HEK293 (cell line): Measurements from ENCODE around the gene ZNF488.

Source experiments
- CTCF ChIA-PET: fragments of 350-600 bp; formaldehyde crosslinking; extraction: SDS; loops from one replicate; lab custom pipeline; 2021; ENCODE audit warnings: antibody characterized with exemption; lab: Yijun Ruan, JAX
- POLR2A ChIA-PET: fragments of 300-600 bp; formaldehyde crosslinking; extraction: SDS; loops from one replicate; lab custom pipeline; 2020; ENCODE audit warnings: antibody characterized with exemption, inconsistent platforms; lab: Yijun Ruan, JAX
- H3K27ac ChIP-seq: fragments of 200-500 bp; sonication (Bioruptor generic); 2 replicates; pipeline ENCODE4 v1.5.1; 2014; ENCODE audit warnings: low read depth, low read length, control low read depth, inconsistent platforms; ENCODE audit errors: extremely low read depth
- H3K36me3 ChIP-seq, 2 experiments: fragments of 200-500 bp in 1 of 2; sonication (Bioruptor generic) in 1 of 2; 1 replicate in 1 of 2; 2 replicates in 1 of 2; pipeline ENCODE4 v1.5.1; 2014 to 2017; ENCODE audit warnings: inconsistent platforms in 2 of 2, low read length in 2 of 2; ENCODE audit not compliant: control insufficient read depth in 2 of 2, insufficient read depth in 1 of 2
- H3K4me1 ChIP-seq: fragments of 200-500 bp; sonication (Bioruptor generic); 2 replicates; pipeline ENCODE4 v1.5.1; 2014; ENCODE audit warnings: mild to moderate bottlenecking, low read length, inconsistent platforms; ENCODE audit not compliant: control insufficient read depth, insufficient read depth
- H3K4me3 ChIP-seq: 2 replicates; pipeline ENCODE4 v1.5.1; 2011; ENCODE audit warnings: low read depth, mild to moderate bottlenecking, control low read depth, low read length, moderate library complexity
- H3K9me3 ChIP-seq: fragments of 200-500 bp; sonication (Bioruptor generic); 2 replicates; pipeline ENCODE4 v1.5.1; 2014; ENCODE audit warnings: low read depth, low read length, inconsistent platforms; ENCODE audit not compliant: control insufficient read depth, insufficient read depth
- CTCF ChIP-seq: fragments of 450-650 bp; formaldehyde crosslinking; IDR thresholded peaks from 2 replicates; pipeline ENCODE4 v1.5.1; 2016; ENCODE audit warnings: missing biosample characterization, missing genetic modification characterization
- GLIS1 ChIP-seq: fragments of 450-650 bp; formaldehyde crosslinking; IDR thresholded peaks from 2 replicates; pipeline ENCODE4 v1.5.1; 2016; ENCODE audit warnings: missing biosample characterization, missing genetic modification characterization
- KLF7 ChIP-seq: fragments of 450-650 bp; formaldehyde crosslinking; IDR thresholded peaks from 2 replicates; pipeline ENCODE4 v1.5.1; 2016; ENCODE audit warnings: missing biosample characterization, missing genetic modification characterization, borderline replicate concordance
- OVOL3 ChIP-seq: fragments of 450-650 bp; formaldehyde crosslinking; IDR thresholded peaks from 2 replicates; pipeline ENCODE4 v1.5.1; 2016; ENCODE audit warnings: missing biosample characterization, missing genetic modification characterization
- RBAK ChIP-seq: fragments of 450-650 bp; formaldehyde crosslinking; IDR thresholded peaks from 2 replicates; pipeline ENCODE4 v1.5.1; 2016; ENCODE audit warnings: missing biosample characterization, missing genetic modification characterization
- SCRT2 ChIP-seq: fragments of 450-650 bp; formaldehyde crosslinking; IDR thresholded peaks from 2 replicates; pipeline ENCODE4 v1.5.1; 2016; ENCODE audit warnings: missing biosample characterization, missing genetic modification characterization
- SP2 ChIP-seq: fragments of 450-650 bp; formaldehyde crosslinking; IDR thresholded peaks from 2 replicates; pipeline ENCODE4 v1.5.1; 2016; ENCODE audit warnings: missing biosample characterization, missing genetic modification characterization
- ZNF16 ChIP-seq: fragments of 450-650 bp; formaldehyde crosslinking; IDR thresholded peaks from 2 replicates; pipeline ENCODE4 v1.5.1; 2016; ENCODE audit warnings: low read depth, missing biosample characterization, missing genetic modification characterization
- ZNF26 ChIP-seq: fragments of 450-650 bp; formaldehyde crosslinking; IDR thresholded peaks from 2 replicates; pipeline ENCODE4 v1.5.1; 2016; ENCODE audit warnings: missing biosample characterization, missing genetic modification characterization
- ZNF426 ChIP-seq: fragments of 450-650 bp; formaldehyde crosslinking; IDR thresholded peaks from 2 replicates; pipeline ENCODE4 v1.5.1; 2017; ENCODE audit warnings: missing biosample characterization, missing genetic modification characterization, mild to moderate bottlenecking, inconsistent platforms, moderate library complexity
- ZNF48 ChIP-seq: fragments of 450-650 bp; formaldehyde crosslinking; IDR thresholded peaks from 2 replicates; pipeline ENCODE4 v1.5.1; 2016; ENCODE audit warnings: missing biosample characterization, missing genetic modification characterization
- ZNF488 ChIP-seq: fragments of 450-650 bp; formaldehyde crosslinking; IDR thresholded peaks from 2 replicates; pipeline ENCODE4 v1.5.1; 2016; ENCODE audit warnings: missing biosample characterization, missing genetic modification characterization
- ZNF549 ChIP-seq: fragments of 450-650 bp; IDR thresholded peaks from 2 replicates; pipeline ENCODE4 v1.5.1; 2018; ENCODE audit warnings: missing biosample characterization, missing genetic modification characterization, mild to moderate bottlenecking, inconsistent platforms, moderate library complexity
- ZNF561 ChIP-seq: fragments of 450-650 bp; IDR thresholded peaks from 2 replicates; pipeline ENCODE4 v1.5.1; 2018; ENCODE audit warnings: missing biosample characterization, missing genetic modification characterization, borderline replicate concordance
- ZNF747 ChIP-seq: fragments of 450-650 bp; formaldehyde crosslinking; IDR thresholded peaks from 2 replicates; pipeline ENCODE4 v1.5.1; 2016; ENCODE audit warnings: missing biosample characterization, missing genetic modification characterization
- ZNF76 ChIP-seq: fragments of 450-650 bp; formaldehyde crosslinking; IDR thresholded peaks from 2 replicates; pipeline ENCODE4; 2016; ENCODE audit warnings: low read depth, missing biosample characterization, missing genetic modification characterization, borderline replicate concordance
- ZNF792 ChIP-seq: fragments of 450-650 bp; formaldehyde crosslinking; IDR thresholded peaks from 2 replicates; pipeline ENCODE4 v1.5.1; 2016; ENCODE audit warnings: missing biosample characterization, missing genetic modification characterization
- ZNF843 ChIP-seq: fragments of 450-650 bp; formaldehyde crosslinking; IDR thresholded peaks from 2 replicates; pipeline ENCODE4 v1.5.1; 2016; ENCODE audit warnings: missing biosample characterization, missing genetic modification characterization
- TF ChIP-seq, protein P1 (sequence below): fragments of 450-650 bp; formaldehyde crosslinking; IDR thresholded peaks from 2 replicates; pipeline ENCODE4 v1.5.1; 2017; ENCODE audit warnings: missing biosample characterization, missing genetic modification characterization
- TF ChIP-seq, protein P2 (sequence below): fragments of 450-650 bp; formaldehyde crosslinking; IDR thresholded peaks from 2 replicates; pipeline ENCODE4 v1.5.1; 2017; ENCODE audit warnings: missing biosample characterization, mild to moderate bottlenecking, missing genetic modification characterization, moderate library complexity

The ZNF488 gene

DNA sequence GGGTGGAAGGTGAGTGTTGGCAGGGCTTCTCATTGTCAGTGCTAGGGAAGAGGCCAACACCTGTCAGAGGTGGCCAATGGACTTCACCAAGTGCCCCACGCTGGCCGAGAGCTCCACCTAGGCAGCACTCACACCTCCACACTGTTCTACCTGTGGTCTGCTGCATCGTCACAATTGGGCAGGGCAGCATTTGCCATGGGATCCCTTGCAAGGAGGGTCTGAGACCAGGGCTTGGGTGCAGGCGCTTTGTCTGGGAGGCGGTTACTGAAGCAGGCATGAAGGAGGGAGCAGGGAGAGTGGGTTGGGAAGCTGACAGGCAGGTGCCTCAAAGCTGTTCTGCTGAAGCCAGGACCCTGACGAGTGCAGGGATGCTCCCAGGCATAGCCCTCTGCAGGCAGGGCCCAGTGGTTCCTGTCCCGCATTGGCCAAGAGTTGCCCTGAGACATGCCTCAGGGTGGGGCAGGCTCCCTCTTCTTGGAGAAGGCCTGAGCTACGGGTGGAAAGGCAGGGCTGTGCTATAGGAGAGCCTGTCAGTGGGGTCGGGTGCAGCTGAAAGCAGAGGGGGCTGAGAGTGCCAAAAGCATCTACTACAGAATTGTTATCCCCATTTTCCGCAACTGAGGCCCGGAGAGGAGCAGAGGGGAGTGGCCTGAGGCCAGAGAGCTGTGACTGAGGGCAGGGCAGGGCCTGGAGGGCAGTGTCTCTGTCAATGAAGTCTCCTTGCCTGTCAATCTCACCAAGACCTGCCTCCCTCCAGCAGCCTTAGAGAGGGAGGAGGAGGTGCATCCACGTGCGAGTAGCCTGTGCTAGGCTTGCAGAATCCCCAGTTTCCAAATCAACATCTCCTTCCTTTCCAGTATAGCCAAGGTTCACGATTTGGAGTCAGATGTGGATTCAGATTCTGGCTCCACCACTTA is 31.9 kb downstream of the ZNF488 start:
- ChIA-PET POLR2A (no interaction called here), CTCF (interaction anchor here (0.7 to 2.0 kb wide), 3 partner anchors 10 to 1123 kb away, joined by 3 to 5 read pairs (median 4); no protein-coding TSS in a partner anchor)
- H3K9me3 ChIP-seq = no peaks in the 10 kb centered on the region
- TF ChIP-seq SP2 (tag by site-specific recombination) = no peak
- no peak for TF ChIP-seq ZNF16 (tag by site-specific recombination)
- no peak for TF ChIP-seq ZNF747 (tag by site-specific recombination)
- TF ChIP-seq ZNF843 (tag by site-specific recombination) = no peak
- no peak for TF ChIP-seq CTCF (tag by site-specific recombination)
- TF ChIP-seq ZNF76 (tag by site-specific recombination) = no peak
- TF ChIP-seq, protein P1, sequence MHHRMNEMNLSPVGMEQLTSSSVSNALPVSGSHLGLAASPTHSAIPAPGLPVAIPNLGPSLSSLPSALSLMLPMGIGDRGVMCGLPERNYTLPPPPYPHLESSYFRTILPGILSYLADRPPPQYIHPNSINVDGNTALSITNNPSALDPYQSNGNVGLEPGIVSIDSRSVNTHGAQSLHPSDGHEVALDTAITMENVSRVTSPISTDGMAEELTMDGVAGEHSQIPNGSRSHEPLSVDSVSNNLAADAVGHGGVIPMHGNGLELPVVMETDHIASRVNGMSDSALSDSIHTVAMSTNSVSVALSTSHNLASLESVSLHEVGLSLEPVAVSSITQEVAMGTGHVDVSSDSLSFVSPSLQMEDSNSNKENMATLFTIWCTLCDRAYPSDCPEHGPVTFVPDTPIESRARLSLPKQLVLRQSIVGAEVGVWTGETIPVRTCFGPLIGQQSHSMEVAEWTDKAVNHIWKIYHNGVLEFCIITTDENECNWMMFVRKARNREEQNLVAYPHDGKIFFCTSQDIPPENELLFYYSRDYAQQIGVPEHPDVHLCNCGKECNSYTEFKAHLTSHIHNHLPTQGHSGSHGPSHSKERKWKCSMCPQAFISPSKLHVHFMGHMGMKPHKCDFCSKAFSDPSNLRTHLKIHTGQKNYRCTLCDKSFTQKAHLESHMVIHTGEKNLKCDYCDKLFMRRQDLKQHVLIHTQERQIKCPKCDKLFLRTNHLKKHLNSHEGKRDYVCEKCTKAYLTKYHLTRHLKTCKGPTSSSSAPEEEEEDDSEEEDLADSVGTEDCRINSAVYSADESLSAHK (tag by site-specific recombination) = no peak
- TF ChIP-seq KLF7 (tag by site-specific recombination) = no peak
- TF ChIP-seq ZNF561 (tag by site-specific recombination) = no peak
- TF ChIP-seq, protein P2, sequence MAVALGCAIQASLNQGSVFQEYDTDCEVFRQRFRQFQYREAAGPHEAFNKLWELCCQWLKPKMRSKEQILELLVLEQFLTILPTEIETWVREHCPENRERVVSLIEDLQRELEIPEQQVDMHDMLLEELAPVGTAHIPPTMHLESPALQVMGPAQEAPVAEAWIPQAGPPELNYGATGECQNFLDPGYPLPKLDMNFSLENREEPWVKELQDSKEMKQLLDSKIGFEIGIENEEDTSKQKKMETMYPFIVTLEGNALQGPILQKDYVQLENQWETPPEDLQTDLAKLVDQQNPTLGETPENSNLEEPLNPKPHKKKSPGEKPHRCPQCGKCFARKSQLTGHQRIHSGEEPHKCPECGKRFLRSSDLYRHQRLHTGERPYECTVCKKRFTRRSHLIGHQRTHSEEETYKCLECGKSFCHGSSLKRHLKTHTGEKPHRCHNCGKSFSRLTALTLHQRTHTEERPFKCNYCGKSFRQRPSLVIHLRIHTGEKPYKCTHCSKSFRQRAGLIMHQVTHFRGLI = no peak
- TF ChIP-seq ZNF488 = no peak
- TF ChIP-seq ZNF426 = no peak
- no peak for TF ChIP-seq OVOL3 (tag by site-specific recombination)
- TF ChIP-seq ZNF549 (tag by site-specific recombination) = no peak
- no peak for TF ChIP-seq GLIS1 (tag by site-specific recombination)
- TF ChIP-seq ZNF792 = no peak
- TF ChIP-seq SCRT2 = no peak
- TF ChIP-seq ZNF48 (tag by site-specific recombination) = no peak
- TF ChIP-seq ZNF26 = no peak
- no peak for TF ChIP-seq RBAK (tag by site-specific recombination)
- no peak overlapping the region for H3K27ac ChIP-seq
- H3K4me3 ChIP-seq = no peak overlapping the region
- no peaks in the 10 kb centered on the region for H3K4me1 ChIP-seq
- no peaks in the 10 kb centered on the region for H3K36me3 ChIP-seq
